ENCODE measurements around the gene DRD3. TPM values are rescaled to one million over a fixed set of nuclear protein-coding genes. Genes with fewer than 3 reads are reported as not detected.

The DRD3 gene
- total and polyA plus RNA-seq, 2 experiments from 2014 or later = 0.21 to 0.65 TPM

DNA sequence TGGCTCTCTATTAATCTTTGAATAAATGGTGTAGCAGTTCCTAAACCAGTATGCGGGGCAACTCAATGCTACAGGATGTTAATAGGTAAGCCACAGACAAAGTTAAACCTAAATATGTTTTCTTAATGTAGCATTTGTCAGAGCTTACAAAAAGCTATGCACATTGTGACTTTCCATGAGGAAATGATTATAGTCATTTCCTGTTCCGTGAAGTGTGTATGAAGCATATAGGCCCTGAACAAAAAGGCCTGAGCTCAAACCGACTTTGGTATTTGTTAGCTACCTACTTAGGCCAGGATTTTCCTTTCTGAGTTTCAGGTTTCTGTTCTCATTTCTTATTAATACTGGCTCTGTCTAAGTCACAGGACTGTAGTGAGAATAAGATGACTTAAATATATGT lies 44.3 kb upstream of the DRD3 start (continued):
- TF ChIP-seq, protein P1, sequence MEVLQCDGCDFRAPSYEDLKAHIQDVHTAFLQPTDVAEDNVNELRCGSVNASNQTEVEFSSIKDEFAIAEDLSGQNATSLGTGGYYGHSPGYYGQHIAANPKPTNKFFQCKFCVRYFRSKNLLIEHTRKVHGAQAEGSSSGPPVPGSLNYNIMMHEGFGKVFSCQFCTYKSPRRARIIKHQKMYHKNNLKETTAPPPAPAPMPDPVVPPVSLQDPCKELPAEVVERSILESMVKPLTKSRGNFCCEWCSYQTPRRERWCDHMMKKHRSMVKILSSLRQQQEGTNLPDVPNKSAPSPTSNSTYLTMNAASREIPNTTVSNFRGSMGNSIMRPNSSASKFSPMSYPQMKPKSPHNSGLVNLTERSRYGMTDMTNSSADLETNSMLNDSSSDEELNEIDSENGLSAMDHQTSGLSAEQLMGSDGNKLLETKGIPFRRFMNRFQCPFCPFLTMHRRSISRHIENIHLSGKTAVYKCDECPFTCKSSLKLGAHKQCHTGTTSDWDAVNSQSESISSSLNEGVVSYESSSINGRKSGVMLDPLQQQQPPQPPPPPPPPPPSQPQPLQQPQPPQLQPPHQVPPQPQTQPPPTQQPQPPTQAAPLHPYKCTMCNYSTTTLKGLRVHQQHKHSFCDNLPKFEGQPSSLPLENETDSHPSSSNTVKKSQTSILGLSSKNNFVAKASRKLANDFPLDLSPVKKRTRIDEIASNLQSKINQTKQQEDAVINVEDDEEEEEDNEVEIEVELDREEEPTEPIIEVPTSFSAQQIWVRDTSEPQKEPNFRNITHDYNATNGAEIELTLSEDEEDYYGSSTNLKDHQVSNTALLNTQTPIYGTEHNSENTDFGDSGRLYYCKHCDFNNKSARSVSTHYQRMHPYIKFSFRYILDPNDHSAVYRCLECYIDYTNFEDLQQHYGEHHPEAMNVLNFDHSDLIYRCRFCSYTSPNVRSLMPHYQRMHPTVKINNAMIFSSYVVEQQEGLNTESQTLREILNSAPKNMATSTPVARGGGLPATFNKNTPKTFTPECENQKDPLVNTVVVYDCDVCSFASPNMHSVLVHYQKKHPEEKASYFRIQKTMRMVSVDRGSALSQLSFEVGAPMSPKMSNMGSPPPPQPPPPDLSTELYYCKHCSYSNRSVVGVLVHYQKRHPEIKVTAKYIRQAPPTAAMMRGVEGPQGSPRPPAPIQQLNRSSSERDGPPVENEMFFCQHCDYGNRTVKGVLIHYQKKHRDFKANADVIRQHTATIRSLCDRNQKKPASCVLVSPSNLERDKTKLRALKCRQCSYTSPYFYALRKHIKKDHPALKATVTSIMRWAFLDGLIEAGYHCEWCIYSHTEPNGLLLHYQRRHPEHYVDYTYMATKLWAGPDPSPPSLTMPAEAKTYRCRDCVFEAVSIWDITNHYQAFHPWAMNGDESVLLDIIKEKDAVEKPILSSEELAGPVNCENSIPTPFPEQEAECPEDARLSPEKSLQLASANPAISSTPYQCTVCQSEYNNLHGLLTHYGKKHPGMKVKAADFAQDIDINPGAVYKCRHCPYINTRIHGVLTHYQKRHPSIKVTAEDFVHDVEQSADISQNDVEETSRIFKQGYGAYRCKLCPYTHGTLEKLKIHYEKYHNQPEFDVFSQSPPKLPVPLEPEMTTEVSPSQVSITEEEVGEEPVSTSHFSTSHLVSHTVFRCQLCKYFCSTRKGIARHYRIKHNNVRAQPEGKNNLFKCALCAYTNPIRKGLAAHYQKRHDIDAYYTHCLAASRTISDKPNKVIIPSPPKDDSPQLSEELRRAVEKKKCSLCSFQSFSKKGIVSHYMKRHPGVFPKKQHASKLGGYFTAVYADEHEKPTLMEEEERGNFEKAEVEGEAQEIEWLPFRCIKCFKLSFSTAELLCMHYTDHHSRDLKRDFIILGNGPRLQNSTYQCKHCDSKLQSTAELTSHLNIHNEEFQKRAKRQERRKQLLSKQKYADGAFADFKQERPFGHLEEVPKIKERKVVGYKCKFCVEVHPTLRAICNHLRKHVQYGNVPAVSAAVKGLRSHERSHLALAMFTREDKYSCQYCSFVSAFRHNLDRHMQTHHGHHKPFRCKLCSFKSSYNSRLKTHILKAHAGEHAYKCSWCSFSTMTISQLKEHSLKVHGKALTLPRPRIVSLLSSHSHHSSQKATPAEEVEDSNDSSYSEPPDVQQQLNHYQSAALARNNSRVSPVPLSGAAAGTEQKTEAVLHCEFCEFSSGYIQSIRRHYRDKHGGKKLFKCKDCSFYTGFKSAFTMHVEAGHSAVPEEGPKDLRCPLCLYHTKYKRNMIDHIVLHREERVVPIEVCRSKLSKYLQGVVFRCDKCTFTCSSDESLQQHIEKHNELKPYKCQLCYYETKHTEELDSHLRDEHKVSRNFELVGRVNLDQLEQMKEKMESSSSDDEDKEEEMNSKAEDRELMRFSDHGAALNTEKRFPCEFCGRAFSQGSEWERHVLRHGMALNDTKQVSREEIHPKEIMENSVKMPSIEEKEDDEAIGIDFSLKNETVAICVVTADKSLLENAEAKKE (CRISPR knock-in tag; IDR thresholded peaks at IDR 0.05) = no peak

DNA sequence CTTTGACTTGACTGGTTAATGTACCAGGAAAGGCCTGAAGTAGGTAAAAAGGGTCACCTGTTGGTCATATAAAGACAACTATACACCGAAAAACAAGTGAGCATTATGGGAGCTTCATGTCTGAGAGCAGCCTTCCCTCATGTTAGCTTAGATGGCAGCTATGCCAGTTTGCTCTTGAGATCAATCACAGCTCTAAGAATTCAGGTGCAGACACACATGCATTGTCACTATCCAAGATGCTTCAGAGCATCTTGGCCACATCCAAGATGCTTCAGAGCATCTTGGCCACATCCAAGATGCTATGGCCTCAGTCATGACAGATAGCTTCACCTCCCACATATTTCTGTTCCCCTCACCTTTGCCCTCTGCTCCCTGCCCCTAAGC lies 43.0 kb upstream of the DRD3 start:
- Histone ChIP-seq H3K4me2 (no peak overlapping the region), H3K9me2 (ENCODE audit: insufficient read depth) (peaks cover 13% of the 10 kb centered on the region; the same call in 1 of the 2 replicates), H3K27ac (ENCODE audit: low read depth) (no peak overlapping the region), H3K36me3 (ENCODE audit: insufficient read depth) (peaks cover 6% of the 10 kb centered on the region; the same call in 1 of the 2 replicates), H3F3A (replicated peaks; ENCODE audit: low read depth) (no peaks in the 10 kb centered on the region), H4K20me1 (replicated peaks; ENCODE audit: insufficient read depth) (no peaks in the 10 kb centered on the region), H3K27me3 (ENCODE audit: insufficient read depth) (no peaks in the 10 kb centered on the region), H3K4me3 (no peak overlapping the region), H2AFZ (no peak overlapping the region), H3K79me2 (replicated peaks; ENCODE audit: insufficient read depth) (no peaks in the 10 kb centered on the region), H3K4me1 (ENCODE audit: insufficient read depth) (peaks cover 12% of the 10 kb centered on the region; the same call in 1 of the 2 replicates)
- Mint-ChIP-seq H3K36me3 (ENCODE audit: low read depth) (peaks cover 19% of the 10 kb centered on the region), H3K27me3 (ENCODE audit: insufficient read depth, low read depth, poor library complexity) (peaks cover 8% of the 10 kb centered on the region), H3K4me3 (no peak overlapping the region), H3K4me1 (peaks cover 9% of the 10 kb centered on the region), H3K27ac (no peak overlapping the region), H3K9me3 (peaks cover 22% of the 10 kb centered on the region)
- no peak for DNase-seq (ENCODE audit: low spot score)
- no peak for ATAC-seq
- TF ChIP-seq ZNF114 (CRISPR knock-in tag; IDR thresholded peaks at IDR 0.05) (no peak), EZH2phosphoT487 (IDR thresholded peaks at IDR 0.05; ENCODE audit: unreplicated experiment) (no peak), ZNF331 (CRISPR knock-in tag; IDR thresholded peaks at IDR 0.05; ENCODE audit: low read depth) (no peak), JUNB (IDR thresholded peaks at IDR 0.05; ENCODE audit: unreplicated experiment) (no peak), NANOG (IDR thresholded peaks at IDR 0.05; ENCODE audit: borderline replicate concordance) (no peak), STAT1 (IDR thresholded peaks at IDR 0.05; ENCODE audit: unreplicated experiment) (no peak), EZH2 (IDR thresholded peaks at IDR 0.05; ENCODE audit: low read depth, unreplicated experiment) (no peak), CREB1 (CRISPR knock-in tag; IDR thresholded peaks at IDR 0.05; ENCODE audit: low read depth) (no peak), POLR2AphosphoS5 (IDR thresholded peaks at IDR 0.05; ENCODE audit: low read depth) (no peak)
- TF ChIP-seq, protein P2, sequence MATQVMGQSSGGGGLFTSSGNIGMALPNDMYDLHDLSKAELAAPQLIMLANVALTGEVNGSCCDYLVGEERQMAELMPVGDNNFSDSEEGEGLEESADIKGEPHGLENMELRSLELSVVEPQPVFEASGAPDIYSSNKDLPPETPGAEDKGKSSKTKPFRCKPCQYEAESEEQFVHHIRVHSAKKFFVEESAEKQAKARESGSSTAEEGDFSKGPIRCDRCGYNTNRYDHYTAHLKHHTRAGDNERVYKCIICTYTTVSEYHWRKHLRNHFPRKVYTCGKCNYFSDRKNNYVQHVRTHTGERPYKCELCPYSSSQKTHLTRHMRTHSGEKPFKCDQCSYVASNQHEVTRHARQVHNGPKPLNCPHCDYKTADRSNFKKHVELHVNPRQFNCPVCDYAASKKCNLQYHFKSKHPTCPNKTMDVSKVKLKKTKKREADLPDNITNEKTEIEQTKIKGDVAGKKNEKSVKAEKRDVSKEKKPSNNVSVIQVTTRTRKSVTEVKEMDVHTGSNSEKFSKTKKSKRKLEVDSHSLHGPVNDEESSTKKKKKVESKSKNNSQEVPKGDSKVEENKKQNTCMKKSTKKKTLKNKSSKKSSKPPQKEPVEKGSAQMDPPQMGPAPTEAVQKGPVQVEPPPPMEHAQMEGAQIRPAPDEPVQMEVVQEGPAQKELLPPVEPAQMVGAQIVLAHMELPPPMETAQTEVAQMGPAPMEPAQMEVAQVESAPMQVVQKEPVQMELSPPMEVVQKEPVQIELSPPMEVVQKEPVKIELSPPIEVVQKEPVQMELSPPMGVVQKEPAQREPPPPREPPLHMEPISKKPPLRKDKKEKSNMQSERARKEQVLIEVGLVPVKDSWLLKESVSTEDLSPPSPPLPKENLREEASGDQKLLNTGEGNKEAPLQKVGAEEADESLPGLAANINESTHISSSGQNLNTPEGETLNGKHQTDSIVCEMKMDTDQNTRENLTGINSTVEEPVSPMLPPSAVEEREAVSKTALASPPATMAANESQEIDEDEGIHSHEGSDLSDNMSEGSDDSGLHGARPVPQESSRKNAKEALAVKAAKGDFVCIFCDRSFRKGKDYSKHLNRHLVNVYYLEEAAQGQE (IDR thresholded peaks at IDR 0.05; ENCODE audit: unreplicated experiment) = no peak
- TF ChIP-seq, protein P3, sequence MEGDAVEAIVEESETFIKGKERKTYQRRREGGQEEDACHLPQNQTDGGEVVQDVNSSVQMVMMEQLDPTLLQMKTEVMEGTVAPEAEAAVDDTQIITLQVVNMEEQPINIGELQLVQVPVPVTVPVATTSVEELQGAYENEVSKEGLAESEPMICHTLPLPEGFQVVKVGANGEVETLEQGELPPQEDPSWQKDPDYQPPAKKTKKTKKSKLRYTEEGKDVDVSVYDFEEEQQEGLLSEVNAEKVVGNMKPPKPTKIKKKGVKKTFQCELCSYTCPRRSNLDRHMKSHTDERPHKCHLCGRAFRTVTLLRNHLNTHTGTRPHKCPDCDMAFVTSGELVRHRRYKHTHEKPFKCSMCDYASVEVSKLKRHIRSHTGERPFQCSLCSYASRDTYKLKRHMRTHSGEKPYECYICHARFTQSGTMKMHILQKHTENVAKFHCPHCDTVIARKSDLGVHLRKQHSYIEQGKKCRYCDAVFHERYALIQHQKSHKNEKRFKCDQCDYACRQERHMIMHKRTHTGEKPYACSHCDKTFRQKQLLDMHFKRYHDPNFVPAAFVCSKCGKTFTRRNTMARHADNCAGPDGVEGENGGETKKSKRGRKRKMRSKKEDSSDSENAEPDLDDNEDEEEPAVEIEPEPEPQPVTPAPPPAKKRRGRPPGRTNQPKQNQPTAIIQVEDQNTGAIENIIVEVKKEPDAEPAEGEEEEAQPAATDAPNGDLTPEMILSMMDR (conservative IDR thresholded peaks at IDR 0.05; ENCODE audit: low read depth in 2 of 2) = no peak
- TF ChIP-seq, protein P4, sequence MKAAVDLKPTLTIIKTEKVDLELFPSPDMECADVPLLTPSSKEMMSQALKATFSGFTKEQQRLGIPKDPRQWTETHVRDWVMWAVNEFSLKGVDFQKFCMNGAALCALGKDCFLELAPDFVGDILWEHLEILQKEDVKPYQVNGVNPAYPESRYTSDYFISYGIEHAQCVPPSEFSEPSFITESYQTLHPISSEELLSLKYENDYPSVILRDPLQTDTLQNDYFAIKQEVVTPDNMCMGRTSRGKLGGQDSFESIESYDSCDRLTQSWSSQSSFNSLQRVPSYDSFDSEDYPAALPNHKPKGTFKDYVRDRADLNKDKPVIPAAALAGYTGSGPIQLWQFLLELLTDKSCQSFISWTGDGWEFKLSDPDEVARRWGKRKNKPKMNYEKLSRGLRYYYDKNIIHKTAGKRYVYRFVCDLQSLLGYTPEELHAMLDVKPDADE (IDR thresholded peaks at IDR 0.05) = no peak
